GM11168 (cell line): Measurements from ENCODE around the gene CDRT4.
"Not testable (repeated sequence)": the region's sequence is repeated elsewhere in the genome, so short reads cannot be mapped to it uniquely, and the experiment has no call there.

ENCODE experiments used
- in situ Hi-C: fragments of 300-500 bp; cut with MboI; formaldehyde crosslinking; loops from one replicate; pipeline ENCODE4 v1.12.0; 2022; ENCODE audit warnings: low sequenced_read_pairs; ENCODE audit not compliant: unreplicated experiment

Gene CDRT4

DNA sequence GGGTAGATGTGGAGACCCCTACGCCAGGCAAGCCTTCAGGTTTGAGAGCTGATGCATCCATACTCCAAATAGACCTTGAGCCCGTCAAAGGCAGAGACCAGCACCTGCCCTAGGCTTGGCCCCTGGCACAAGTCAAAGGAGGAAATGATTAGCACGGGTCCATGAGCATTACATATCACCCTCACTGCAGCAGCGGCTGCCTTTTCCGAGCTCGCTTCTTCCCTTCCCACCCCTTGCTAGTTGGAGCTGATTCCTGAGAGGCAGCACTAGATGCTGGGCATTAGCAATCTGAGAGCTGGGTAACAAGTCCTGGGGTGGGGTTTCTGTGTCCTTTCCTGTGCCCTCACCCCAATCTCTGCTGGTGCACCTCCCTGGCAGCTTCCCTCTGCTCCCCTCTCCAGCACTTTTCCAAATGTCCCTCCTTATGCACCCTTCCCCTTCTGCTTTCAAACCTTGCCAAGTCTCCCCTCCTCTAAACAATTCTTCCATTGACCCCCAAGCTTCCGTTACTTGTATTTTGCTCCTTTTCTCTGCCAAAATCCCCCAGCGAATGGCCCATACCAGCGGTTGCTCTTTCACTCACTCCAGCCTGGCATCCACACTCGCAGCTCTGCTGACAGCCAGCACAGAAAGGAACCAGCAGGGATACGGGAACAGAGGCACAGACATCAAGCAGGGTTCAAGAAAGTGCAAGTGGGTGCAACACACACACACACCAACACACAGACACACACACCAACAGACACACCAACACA is 3.0 kb downstream of the CDRT4 start:
- in situ Hi-C loops = no loop called here

DNA sequence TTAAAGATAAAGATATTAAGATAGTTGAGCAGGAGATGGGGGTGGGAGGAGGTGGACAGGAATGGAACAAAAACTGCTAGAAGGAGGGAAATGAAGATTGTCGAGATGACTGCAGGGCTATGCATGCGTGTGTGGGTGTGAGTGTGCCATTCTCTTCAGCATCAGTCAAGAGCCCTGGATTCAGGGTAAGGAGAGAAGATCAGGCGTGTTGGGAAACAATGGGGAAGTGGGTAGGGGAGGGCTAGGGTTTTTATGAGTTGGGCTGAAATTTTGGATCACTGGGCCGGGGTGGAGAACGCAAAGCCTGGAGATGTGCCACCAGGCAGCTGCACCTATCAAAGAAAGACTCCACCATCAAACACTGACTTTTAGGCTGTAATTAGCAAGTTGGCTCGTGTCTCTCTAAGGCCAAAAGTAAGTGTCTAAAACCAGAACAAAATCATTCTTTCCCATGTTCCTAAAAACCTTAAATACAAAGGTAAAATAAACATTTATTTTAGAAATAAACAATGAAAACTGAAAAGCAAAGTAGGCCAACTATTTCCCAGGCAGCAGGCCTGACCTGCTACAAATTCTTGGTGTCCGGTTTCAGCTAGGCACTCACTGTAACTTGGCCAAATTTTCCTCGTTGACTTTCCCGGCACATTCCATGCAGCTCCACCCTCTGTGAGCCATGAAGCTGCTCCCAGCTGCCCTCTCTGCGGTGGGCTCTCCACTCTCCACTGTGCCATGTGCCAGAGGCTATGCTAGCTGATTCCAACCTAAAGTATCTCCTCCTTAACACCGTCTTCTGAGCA is 4.2 kb downstream of the CDRT4 start:
- in situ Hi-C loops = no loop called here

DNA sequence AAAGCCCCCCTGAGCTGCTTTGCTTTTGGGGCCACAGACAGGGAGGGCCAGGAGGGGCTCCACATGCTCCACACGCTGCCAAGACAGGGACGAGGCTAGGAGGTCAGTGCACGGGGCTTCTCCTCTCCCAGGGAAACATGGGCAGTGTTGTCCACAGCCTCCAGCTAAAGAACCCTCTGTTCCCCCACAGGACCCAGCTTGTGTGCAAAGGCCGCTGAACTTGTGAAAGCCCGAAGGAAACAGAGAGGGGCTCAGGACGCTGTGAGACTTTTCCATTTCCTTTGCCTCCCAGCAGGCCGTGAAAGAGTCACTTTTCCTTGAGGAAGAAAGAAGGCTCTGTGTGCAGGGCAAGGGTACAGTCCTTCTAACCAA is 9.7 kb downstream of the CDRT4 start:
- in situ Hi-C loops = no loop called here

DNA sequence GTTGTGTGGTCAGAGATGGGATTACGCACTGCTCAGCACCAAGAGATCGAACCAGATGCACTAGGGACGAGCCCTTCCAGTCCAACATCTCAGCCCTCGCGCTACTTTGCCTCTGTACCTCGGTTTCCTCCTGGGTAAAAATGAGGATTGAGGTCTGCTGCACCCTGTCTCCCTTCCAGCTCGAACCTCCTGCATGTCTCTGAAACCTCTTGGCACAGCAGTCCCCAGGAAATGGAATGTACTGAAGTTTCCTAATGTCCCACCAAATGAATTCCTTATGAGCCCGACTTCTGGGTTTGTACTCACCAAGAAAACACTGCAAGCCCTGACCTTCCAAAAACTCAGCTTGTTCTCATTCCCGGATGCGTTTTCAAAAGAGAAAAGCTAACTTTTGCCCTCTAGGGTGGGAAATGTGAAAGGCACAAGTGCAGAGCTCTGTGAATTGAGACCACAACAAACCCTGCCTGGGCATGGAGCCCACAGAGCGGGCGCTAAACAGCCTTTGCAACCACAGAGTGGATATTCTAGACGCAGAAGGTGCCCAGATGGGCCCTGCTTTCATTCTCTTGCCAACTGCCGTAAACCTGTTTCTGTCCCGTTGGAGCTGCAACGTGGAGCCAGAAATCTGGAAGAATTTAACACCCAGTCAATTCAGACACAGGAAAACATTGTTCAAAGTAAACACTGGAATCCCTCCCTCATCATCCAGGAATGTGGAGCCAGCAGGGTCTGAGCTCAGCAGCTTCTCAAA is 10.3 kb downstream of the CDRT4 start:
- in situ Hi-C loops = no loop called here

DNA sequence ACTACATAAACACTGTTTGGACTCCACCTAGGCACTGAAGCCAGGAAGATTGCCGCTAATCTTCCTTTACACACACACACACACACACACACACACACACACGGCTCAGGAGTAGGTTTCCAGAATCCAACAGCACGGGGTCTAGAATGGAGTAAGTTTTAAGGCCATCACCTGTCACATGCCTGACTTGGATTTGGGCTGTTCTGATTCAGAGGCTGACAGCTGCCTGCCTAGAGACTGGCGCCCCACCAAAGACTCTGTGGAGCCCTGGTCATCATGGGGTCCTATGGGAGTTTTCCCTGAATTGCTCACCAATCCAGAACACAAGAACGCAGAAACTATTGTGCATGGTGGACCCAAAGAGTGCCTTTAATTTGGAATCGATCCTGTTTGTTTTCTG is 10.9 kb downstream of the CDRT4 start:
- in situ Hi-C loops = no loop called here

DNA sequence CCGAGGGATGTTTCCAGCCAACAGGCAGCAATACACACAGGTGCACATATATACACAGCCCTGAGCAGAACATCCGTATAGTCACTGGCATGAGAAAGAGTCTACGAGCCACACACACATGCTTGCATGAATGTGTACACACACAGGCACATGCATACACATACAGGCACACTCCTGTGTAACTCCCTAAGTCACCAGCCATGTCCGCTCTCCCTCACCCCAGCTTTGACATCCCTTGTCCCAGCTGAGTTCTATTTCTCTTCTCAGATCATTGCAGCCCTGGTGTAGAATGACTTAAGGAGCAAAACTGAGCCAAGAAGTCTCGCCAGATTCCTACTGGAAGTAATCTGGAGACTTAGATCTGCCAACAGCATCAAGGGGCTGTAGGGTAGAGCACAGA is 13.1 kb downstream of the CDRT4 start:
- in situ Hi-C loops = no loop called here

DNA sequence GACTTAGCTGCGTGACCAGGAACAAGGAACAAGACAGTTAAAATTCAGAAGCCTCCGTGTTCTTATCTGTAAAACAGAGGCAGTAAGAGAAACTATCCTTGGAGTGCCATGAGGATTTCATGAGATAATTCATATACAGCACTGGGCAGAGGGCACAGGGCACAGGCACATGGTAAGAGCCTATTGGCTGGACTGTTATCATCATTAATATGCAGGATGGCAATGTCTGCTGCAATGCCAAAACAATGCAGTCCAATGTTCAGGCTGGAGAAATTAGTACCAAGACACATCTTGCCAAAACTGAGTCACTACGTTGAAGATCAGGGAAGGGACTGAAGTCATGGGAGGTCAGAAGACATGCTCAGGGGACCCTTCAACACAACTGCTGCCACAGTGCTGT is 13.6 kb downstream of the CDRT4 start:
- in situ Hi-C loops = no loop called here

DNA sequence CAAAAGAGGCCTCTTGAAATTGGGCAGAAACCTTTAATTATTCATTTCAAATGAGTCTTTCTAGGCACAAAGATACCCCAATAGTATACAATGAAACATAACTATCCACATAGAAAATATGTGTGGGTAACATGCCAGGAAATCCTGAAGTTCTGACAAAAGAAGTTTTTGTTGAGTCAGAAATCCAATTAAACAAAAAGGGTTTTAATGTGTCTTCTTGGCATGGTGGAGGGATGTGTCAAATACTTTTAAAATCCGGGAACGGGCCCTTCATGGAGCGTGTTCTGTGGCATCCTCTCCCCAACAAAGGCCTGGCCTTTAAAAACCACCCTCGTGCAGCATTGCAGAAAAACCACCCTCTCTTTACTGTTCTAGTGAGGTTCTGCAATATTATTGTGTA is 14.2 kb downstream of the CDRT4 start:
- in situ Hi-C loops = no loop called here

DNA sequence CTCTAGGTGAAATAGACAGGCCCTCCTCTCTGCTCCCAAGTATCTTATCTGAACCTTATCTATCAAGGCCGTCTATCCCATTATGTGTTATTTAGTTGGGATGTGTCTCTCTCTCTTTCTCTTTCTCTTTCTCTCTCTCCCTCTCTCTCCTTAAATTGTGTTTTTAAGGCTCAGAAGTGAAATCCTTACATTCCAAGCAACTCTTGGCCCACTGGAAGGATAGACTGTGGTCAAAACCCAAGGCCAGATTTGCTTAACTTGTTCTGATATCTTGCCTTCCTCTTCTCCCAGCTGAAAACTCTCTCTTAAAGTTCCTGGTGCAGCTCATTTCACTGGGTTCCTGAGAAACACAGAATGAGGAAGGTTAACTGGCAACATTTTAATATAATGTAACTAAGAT is 14.7 kb downstream of the CDRT4 start:
- in situ Hi-C loops = no loop called here

DNA sequence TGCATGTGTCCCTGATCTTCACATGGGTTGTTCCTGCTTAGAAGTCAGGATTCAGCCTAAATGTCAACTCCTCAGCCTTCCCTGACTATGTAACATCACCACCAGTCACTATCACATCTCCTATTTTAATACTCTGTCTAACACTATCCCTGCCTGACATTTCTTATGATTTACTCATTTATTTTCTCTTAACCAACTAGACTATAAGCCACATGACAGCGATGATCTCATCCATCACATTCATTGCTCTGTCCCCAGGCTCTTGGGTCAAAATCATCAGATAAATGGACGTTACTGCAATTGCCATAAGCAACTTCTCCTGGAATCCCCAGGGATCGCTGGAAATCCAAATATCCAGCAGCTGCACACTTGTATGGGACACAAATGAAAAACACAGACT is 15.7 kb downstream of the CDRT4 start:
- in situ Hi-C loops = no loop called here

DNA sequence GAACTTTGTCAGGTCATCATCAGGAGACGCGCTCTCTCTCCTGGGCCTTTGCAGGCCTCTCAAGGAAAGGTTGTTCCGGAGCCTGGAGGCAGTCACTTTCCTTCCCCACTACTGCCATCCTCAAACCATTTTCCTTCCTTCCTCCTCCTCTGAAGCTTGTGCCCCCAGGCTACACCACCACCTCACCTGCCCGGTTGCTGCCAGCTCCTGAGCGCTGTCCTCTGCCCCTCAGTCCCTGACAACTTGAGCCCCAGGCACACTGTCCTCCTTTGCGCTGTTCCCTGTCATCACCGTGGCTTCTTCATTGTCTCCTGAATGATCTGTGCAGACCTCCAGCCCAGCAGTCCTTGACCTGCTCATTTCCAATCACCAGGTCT is 18.9 kb downstream of the CDRT4 start:
- in situ Hi-C loops = no loop called here

DNA sequence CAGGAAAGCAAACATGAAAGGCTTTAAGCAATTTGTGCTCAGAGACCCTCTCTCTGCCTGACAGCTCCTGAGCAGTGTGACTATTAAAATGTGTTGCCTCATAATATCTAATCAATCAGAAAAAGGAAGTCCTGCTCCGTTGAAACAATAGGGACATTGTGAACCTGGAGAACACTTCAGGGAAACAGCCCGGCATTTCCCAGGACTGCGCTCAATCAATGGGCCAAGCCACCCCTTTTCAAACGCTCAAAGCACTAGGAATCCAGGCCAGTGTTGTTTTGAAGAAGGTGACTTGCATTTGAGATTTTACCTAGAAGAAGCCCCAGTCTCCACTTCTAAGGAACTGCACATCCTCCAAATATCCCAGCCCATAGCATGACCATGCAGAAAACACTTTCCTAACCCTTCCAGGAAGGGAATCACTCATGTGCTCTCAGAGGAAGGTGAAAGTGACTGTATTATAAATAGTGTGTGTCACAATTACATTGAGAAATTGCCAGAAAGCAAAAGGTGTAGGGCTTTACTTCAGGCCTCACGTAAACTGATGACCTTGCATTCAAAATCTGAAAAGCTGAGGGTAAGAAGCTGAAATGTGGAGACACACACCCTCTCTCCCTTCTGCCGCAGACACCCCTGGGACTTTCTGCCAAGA is 19.4 kb downstream of the CDRT4 start:
- in situ Hi-C loops = no loop called here

DNA sequence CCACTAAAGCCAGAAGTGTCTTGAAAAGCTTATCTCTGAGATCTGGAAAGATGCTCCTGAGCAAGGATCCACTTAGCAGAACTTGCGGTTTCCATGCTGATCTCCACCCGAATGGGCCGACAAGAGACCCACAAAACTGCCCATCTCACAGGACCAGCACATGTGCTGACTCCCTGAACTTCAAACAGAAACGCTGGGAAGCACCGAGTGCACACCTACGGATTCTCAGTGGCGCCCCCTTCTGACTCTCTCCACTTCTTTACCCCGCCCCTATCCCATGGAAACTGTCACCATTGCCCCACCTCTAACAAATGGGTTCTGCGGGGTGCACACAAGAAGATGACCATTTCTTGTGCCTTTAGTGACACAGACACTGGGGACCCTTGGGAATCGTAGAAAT is 21.4 kb downstream of the CDRT4 start:
- in situ Hi-C loops = no loop called here

DNA sequence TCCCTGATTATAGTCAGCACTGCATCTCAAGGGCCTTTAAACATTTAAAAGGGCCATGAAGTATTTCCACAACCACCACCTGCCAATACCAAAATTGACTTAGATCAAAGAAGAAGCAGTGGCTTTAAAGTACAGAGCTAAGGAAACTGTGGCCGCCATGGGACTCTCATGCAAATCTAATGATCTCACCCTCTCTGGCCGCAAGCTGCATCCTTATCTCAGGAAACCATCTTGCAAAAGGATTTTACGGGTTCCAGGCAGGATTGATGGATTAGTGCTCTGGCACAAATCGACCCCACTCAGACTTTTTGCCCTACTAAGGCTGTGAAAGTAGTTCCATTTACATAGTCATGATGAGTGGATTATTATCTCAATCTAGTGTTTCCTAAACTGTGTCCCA is 22.6 kb downstream of the CDRT4 start:
- in situ Hi-C loops = no loop called here

DNA sequence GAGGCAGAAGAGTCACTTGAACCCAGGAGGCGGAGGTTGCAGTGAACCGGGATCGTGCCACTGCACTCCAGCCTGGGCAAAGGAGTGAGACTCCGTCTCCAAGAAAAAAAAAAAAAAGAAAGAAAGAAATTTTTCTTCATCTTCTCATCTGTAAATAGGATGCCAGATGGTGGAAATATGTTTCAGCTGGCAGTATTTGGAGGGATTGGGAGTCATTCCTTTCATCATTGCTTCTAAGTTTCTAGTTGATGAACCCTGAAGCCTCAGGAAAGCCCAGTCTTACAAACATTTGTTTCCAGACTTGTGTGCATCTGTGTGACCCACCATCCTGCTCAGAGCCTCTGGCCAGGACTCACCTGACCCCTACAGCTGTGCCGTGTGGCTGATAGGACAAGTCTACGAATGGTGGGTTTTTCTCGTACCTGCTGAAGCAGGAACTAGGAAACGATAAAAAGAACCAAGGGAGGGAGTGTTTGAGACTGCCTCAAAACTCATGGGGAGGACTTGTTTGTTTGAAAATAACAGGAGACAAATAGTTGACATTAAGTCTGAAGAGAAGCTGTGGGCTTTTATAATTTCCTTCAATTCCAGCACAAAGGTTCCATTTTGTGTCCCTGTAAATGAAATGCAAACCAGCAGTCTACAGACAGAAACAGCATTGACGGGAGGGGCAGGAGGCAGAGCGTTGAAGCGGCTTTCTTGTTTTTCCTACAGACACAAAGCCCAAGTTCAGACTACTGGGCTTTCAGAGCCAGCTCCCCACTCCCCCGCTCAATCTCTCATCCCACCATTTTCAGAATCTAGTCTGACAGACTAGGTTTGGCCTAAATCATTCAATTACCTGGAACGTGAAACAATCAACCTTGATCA is 24.9 kb downstream of the CDRT4 start:
- in situ Hi-C loops = no loop called here

DNA sequence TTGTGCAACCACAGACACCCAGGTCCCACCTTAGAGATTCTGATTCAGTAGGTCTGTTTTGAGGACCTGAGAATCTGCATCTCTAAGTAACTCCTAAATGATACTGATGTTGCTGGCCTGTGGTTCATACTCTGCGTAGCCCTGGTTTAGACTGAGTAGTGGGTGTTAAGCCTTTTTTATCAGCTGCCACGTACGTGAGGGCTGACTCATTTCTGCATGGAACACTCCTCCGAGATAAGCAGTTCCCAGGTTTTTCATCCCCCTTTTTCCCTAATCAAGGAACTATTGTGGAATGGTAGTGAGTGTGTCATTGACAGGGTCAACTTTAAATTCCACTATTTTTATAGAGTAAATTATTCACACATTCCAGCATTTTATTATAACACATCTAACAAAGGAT is 26.1 kb downstream of the CDRT4 start:
- in situ Hi-C loops = no loop called here

DNA sequence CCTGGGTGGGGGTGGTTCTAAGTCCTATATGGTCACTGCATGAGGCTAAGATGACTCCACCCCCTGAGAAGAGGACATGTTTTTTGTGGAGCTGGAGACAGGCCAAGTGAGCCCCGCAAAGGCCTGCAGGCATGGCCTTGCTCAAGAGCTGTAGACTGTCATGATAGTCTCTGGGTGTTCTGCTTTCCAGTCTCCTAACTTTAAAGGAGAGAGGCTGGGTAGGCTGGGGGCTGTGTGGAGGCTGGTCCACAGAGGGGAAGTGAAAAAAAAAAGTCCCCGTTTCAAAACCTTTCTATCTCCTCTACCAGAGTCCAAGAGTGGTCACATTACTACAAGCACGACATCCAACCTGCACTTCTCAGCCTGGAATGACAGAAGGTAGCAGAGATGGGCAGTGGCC is 27.1 kb downstream of the CDRT4 start:
- in situ Hi-C loops = no loop called here

DNA sequence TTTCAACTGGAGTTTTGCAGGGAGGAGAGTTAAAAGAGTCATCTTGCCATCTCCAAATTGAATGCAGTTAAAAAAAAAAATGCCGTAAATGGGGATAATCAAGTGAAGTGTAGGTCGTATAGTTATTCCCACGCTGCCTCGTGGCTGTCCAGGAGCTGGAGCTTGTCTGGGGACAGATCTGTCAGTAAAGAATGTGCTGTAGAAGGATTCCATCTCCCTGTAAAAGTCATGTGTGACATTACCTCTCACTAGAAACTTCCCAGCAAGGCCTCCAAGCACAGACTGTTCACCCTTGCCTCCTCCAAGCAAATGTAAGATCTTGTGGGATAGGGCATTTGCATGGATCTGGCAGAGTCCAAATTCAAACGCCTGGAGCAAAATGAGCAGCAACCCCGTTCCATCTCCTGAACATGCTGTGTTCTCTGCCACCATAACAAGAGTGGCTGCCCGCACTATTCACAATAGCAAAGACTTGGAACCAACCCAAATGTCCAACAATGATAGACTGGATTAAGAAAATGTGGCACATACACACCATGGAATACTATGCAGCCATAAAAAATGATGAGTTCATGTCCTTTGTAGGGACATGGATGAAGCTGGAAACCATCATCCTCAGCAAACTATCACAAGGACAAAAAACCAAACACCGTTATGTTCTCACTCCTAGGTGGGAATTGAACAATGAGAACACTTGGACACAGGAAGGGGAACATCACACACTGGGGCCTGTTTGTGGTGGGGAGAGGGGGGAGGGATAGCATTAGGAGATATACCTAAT is 28.0 kb downstream of the CDRT4 start:
- in situ Hi-C loops = not testable (repeated sequence)

DNA sequence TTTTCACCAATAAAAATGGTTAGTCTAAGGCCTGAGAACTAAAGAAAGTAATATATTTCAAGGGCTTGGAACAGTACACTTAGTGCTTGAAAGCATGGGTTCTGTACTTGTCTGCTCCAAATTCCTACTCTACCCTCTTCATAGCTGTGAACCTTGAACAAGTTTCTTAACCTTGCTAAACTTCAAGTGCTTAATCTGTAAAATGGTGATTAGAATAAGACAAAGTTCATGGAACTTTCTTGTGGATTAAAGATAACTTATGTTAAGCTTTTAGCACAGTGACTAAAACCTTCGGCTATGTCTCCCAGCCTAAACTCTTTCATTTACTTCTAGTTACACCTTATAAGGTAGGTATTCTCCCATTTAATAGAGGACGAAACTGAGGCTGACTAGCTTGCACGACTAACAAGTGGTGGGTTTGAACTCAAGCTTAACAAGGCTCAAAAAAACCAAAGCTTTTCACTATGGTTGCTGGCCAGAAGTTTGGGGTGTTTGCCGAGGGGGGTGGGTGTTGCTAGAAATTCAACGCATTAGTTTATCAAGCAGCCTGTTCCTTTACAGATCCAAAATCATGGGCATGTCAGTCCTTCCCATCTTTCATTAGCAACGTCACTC is 28.8 kb downstream of the CDRT4 start:
- in situ Hi-C loops = no loop called here
